Sigmoid colon (tissue), 7 donors: ENCODE measurements around the gene MAFF. TPM values are rescaled to one million over a fixed set of nuclear protein-coding genes. Genes with fewer than 3 reads are reported as not detected.

Experiments
- DNase-seq: peaks from one replicate; pipeline ENCODE4 v3.0.0-alpha.2; 2019
- H3K27ac ChIP-seq, 4 donors: fragments of 200-600 bp; sonication (generic); one replicate each; pipeline ENCODE4 v1.5.1; 2016 to 2019; ENCODE audit warnings: mild to moderate bottlenecking in 1 of 4
- H3K27me3 ChIP-seq, 3 donors: fragments of 200-600 bp; sonication (generic); one replicate each; pipeline ENCODE4 v1.5.1; 2019; ENCODE audit warnings: mild to moderate bottlenecking in 1 of 3
- H3K36me3 ChIP-seq, 4 donors: fragments of 200-600 bp; sonication (generic); one replicate each; pipeline ENCODE4 v1.5.1; 2016 to 2019
- H3K4me1 ChIP-seq, 4 donors: fragments of 200-600 bp; sonication (generic); one replicate each; pipeline ENCODE4 v1.5.1; 2017 to 2019
- H3K4me3 ChIP-seq, 4 donors: fragments of 200-600 bp; sonication (generic); one replicate each; pipeline ENCODE4 v1.5.1; 2017 to 2019; ENCODE audit warnings: mild to moderate bottlenecking in 2 of 4, moderate library complexity in 1 of 4
- H3K9me3 ChIP-seq, 4 donors: fragments of 200-600 bp in 3 of 4; sonication (generic) in 3 of 4; one replicate each; pipeline versions ENCODE4 v1.5.1 to v1.6.1; 2013 to 2019
- CTCF ChIP-seq, 4 experiments: fragments of 450-650 bp in 3 of 4; fragments of 200-600 bp in 1 of 4; IDR thresholded peaks; one replicate each; pipeline ENCODE4 v1.5.1; 2016 to 2019; ENCODE audit warnings: antibody characterized with exemption in 4 of 4, mild to moderate bottlenecking in 3 of 4, moderate library complexity in 2 of 4
- EP300 ChIP-seq, 4 donors: sonication (generic); formaldehyde crosslinking; IDR thresholded peaks; one replicate each; pipeline ENCODE4 v1.6.1; 2017; ENCODE audit warnings: antibody characterized with exemption in 4 of 4
- POLR2A ChIP-seq, 2 donors: fragments of 450-650 bp; IDR thresholded peaks; one replicate each; pipeline ENCODE4 v1.6.1; 2016; ENCODE audit warnings: antibody characterized with exemption in 2 of 2, mild to moderate bottlenecking in 2 of 2, moderate library complexity in 2 of 2
- POLR2AphosphoS5 ChIP-seq, 4 donors: sonication (generic); formaldehyde crosslinking; IDR thresholded peaks; one replicate each; pipeline ENCODE4 v1.6.1; 2017; ENCODE audit warnings: antibody characterized with exemption in 4 of 4
- WGBS, 2 donors: extraction: QIAGEN DNeasy Blood & Tissue Kit; methylation state at CpG; one replicate each; pipeline ENCODE4 v1.1.7; 2013; 5-methylcytosine and 5-hydroxymethylcytosine counted together
- intact Hi-C: fragments of 100-400 bp; cut with DNase I; formaldehyde crosslinking; loops from one replicate; pipeline ENCODE4 v1.15.1; 2023
- polyA plus RNA-seq, 3 donors: library from polyadenylated mRNA; stranded (reverse); fragments of 200-250 nt; gene quantifications; one replicate each; pipeline ENCODE4 v1.2.3, GENCODE V29; 2013
- total RNA-seq, 4 donors: library from RNA; depleted of rRNA; stranded (reverse); fragments of >200 nt; gene quantifications; one replicate each; pipeline ENCODE4 v1.1.0, GENCODE V29; 2016
- donor health status: healthy with polysubstance abuse.
- donor health status: Bipolar disorder and iron deficiency.
- donor health status: healthy.

MAFF gene
- total and polyA plus RNA-seq, 7 donors, result 15.3 to 104 (median 33.4) TPM

GRCh38 chr22:38248280-38248679 lies 46.5 kb downstream of the MAFF start:
- H3K9me3 ChIP-seq, result no peaks in the 10 kb centered on the region
- TF ChIP-seq CTCF (IDR thresholded peaks at IDR 0.05), result no peak
- no peak for TF ChIP-seq EP300 (IDR thresholded peaks at IDR 0.05)
- no peak for TF ChIP-seq POLR2A (IDR thresholded peaks at IDR 0.05)
- no peak for TF ChIP-seq POLR2AphosphoS5 (IDR thresholded peaks at IDR 0.05)
- no peak overlapping the region for H3K4me3 ChIP-seq
- peaks cover 0 to 56% (median 33%) of the 10 kb centered on the region in 4 donors for H3K4me1 ChIP-seq
- no peaks in the 10 kb centered on the region for H3K27me3 ChIP-seq
- intact Hi-C loops, result no loop called here
- peaks cover 19 to 43% (median 28%) of the 10 kb centered on the region in 4 donors for H3K36me3 ChIP-seq
- no peak for DNase-seq
- 97 to 99% methylated on average over 6 of the region's 6 CpGs for WGBS, 2 donors
- peak overlapping the region in 1 of 4 donors; percentile 68 for H3K27ac ChIP-seq

GRCh38 chr22:38249301-38249700 lies 47.5 kb downstream of the MAFF start:
- intact Hi-C loops, result no loop called here
- Histone ChIP-seq H3K9me3 (no peaks in the 10 kb centered on the region), H3K4me3 (no peak overlapping the region), H3K27ac (no peak overlapping the region), H3K36me3 (peaks cover 19 to 34% (median 27%) of the 10 kb centered on the region in 4 donors), H3K4me1 (peaks cover 0 to 56% (median 32%) of the 10 kb centered on the region in 4 donors), H3K27me3 (no peaks in the 10 kb centered on the region)
- WGBS, 2 donors, result 75 to 90% methylated on average over 3 of the region's 3 CpGs
- no peak for DNase-seq
- TF ChIP-seq POLR2A (IDR thresholded peaks at IDR 0.05) (no peak), POLR2AphosphoS5 (IDR thresholded peaks at IDR 0.05) (no peak), CTCF (IDR thresholded peaks at IDR 0.05) (no peak), EP300 (IDR thresholded peaks at IDR 0.05) (no peak)

- no peak overlapping the region for H3K27ac ChIP-seq
- H3K9me3 ChIP-seq, result no peaks in the 10 kb centered on the region
- peaks cover 14 to 27% (median 23%) of the 10 kb centered on the region in 4 donors for H3K36me3 ChIP-seq
- no peak for DNase-seq
- no peaks in the 10 kb centered on the region for H3K27me3 ChIP-seq
- WGBS, 2 donors, result 95 to 96% methylated on average over 25 of the region's 25 CpGs
- H3K4me1 ChIP-seq, result peaks cover 0 to 56% (median 32%) of the 10 kb centered on the region in 4 donors
- intact Hi-C loops, result no loop called here
- no peak overlapping the region for H3K4me3 ChIP-seq
- TF ChIP-seq POLR2A (IDR thresholded peaks at IDR 0.05) (no peak), CTCF (IDR thresholded peaks at IDR 0.05) (no peak), EP300 (IDR thresholded peaks at IDR 0.05) (no peak), POLR2AphosphoS5 (IDR thresholded peaks at IDR 0.05) (no peak)
Measured at GRCh38 chr22:38249803-38250642, 48.2 kb downstream of the MAFF start.

- Histone ChIP-seq H3K4me1 (peaks cover 0 to 54% (median 32%) of the 10 kb centered on the region in 4 donors), H3K4me3 (no peak overlapping the region), H3K9me3 (no peaks in the 10 kb centered on the region), H3K27me3 (no peaks in the 10 kb centered on the region), H3K36me3 (peaks cover 6 to 19% (median 16%) of the 10 kb centered on the region in 4 donors), H3K27ac (peak overlapping the region in 1 of 4 donors; percentile 19)
- no peak for TF ChIP-seq POLR2A (IDR thresholded peaks at IDR 0.05)
- no peak for TF ChIP-seq EP300 (IDR thresholded peaks at IDR 0.05)
- TF ChIP-seq CTCF (IDR thresholded peaks at IDR 0.05), result no peak
- TF ChIP-seq POLR2AphosphoS5 (IDR thresholded peaks at IDR 0.05), result no peak
- no peak for DNase-seq
- intact Hi-C loops, result no loop called here
- WGBS, 2 donors, result 81 to 86% methylated on average over 13 of the region's 13 CpGs
Measured at GRCh38 chr22:38250643-38251340, 49.0 kb downstream of the MAFF start.
